GM20431 (cell line): ENCODE data around the gene ARID4B.

Source experiments
- in situ Hi-C: fragments of 300-500 bp; cut with MseI, MboI; formaldehyde crosslinking; loops from one replicate; pipeline ENCODE4 v1.15.0; 2020; ENCODE audit warnings: low sequenced_read_pairs; ENCODE audit not compliant: unreplicated experiment

ARID4B gene

GRCh38 chr1:235275836-235276235 is 52.1 kb downstream of the ARID4B start:
- in situ Hi-C loops = no loop called here

DNA sequence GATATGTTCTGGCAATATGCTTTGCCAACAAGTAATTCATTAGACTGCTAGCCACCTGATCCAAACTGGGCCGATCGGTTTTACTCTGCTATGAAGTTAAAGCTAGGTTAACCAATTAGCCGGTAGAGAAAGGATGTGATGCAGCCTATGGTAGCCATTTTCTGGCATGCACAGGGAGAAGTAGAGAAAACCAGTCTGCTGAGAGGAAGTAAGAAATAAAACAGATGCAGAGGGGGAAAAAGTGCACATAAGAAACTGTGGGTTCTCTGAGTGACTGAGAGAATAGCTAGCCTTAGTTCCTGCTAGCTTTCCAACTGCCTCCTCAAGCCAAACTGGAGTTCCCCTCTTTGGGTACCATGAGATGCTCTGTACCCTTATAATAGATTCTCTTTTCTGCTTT is 52.8 kb downstream of the ARID4B start:
- in situ Hi-C loops = no loop called here

GRCh38 chr1:235272851-235273250 is 55.1 kb downstream of the ARID4B start:
- in situ Hi-C loops = loop anchor here (25.0 kb wide), 1 partner anchor 139 kb away; no protein-coding TSS in a partner anchor

- in situ Hi-C loops = loop anchor here (25.0 kb wide), 1 partner anchor 142 kb away; no protein-coding TSS in a partner anchor
Measured at GRCh38 chr1:235270625-235271024, 57.4 kb downstream of the ARID4B start.

DNA sequence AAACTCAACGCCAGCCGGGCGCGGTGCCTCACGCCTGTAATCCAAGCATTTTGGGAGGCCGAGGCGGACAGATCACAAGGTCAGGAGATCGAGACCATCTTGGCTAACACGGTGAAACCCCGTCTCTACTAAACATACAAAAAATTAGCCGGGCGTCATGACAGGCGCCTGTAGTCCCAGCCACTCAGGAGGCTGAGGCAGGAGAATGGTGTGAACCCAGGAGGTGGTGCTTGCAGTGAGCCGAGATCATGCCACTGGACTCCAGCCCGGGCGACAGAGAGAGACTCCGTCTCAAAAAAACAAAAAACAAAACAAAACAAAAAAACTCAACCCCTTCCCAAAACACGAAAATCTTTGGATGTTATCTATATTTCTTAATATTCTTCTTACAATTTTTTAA is 58.0 kb downstream of the ARID4B start:
- in situ Hi-C loops = loop anchor here (25.0 kb wide), 1 partner anchor 142 kb away; no protein-coding TSS in a partner anchor

- in situ Hi-C loops = loop anchor here (25.0 kb wide), 1 partner anchor 144 kb away; no protein-coding TSS in a partner anchor
Measured at GRCh38 chr1:235268379-235269125, 59.4 kb downstream of the ARID4B start.

GRCh38 chr1:235266967-235267366 is 61.0 kb downstream of the ARID4B start:
- in situ Hi-C loops = loop anchor here (25.0 kb wide), 1 partner anchor 145 kb away; no protein-coding TSS in a partner anchor

- in situ Hi-C loops = loop anchor here (25.0 kb wide), 1 partner anchor 146 kb away; no protein-coding TSS in a partner anchor
Measured at GRCh38 chr1:235266325-235266724, 61.7 kb downstream of the ARID4B start.

DNA sequence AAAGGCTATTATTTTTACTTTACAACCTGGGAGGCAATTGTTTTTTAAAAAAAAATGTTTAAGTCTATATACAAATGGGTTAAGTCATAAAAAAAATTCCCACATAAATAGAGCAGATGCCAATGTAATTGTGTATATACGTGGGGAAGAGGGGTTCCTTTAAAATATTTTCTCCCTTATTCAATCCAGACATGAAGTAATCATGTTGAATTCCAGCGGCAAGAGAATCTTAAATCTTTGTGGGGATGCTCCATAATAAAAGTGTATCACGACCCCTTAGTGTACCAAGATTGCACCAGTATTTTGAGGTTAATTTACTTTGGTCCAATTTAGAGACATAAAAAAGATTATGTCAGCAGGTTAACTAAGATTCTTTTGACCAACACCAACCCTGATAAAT is 62.1 kb downstream of the ARID4B start:
- in situ Hi-C loops = loop anchor here (25.0 kb wide), 1 partner anchor 146 kb away; no protein-coding TSS in a partner anchor

GRCh38 chr1:235264327-235264726 is 63.7 kb downstream of the ARID4B start:
- in situ Hi-C loops = loop anchor here (25.0 kb wide), 1 partner anchor 148 kb away; no protein-coding TSS in a partner anchor

DNA sequence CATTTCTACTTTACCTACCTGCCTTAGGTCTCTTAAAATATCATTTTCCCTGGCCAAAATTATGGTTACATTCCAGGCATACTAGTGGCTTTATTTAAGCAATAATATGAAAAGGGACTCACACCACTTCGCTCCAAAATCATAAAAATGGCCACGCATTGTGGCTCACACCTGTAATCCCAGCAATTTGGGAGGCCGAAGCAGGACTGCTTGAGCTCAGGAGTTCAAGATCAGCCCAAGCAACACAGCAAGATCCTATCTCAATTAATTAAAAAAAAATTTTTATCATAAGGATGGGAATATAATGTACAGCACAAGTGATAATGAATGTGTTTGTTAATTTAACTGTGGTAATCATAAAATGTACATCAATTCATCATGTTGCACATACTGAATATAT is 65.4 kb downstream of the ARID4B start:
- in situ Hi-C loops = loop anchor here (25.0 kb wide), 1 partner anchor 150 kb away; no protein-coding TSS in a partner anchor

- in situ Hi-C loops = loop anchor here (25.0 kb wide), 1 partner anchor 151 kb away; no protein-coding TSS in a partner anchor
Measured at GRCh38 chr1:235261243-235261642, 66.7 kb downstream of the ARID4B start.

- in situ Hi-C loops = loop anchor here (25.0 kb wide), 1 partner anchor 153 kb away; no protein-coding TSS in a partner anchor
Measured at GRCh38 chr1:235259133-235259778, 68.7 kb downstream of the ARID4B start.

DNA sequence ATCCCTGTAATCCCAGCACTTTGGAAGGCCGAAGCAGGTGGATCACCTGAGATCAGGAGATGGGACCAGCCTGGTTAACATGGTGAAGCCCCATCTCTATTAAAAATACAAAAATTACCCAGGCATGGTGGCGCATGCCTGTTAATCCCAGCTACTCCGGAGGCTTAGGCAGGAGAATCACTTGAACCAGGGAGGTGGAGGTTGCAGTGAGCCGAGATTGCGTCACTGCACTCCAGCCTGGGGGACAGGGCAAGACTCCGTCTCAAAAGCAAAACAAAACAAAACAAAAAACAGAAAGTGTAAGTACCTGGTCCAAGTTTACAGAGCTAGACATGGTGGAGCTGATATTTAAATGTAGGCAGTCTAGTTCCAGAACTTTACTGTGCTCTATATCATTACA is 69.9 kb downstream of the ARID4B start:
- in situ Hi-C loops = loop anchor here (25.0 kb wide), 1 partner anchor 154 kb away; no protein-coding TSS in a partner anchor

- in situ Hi-C loops = loop anchor here (25.0 kb wide), 1 partner anchor 158 kb away; no protein-coding TSS in a partner anchor
Measured at GRCh38 chr1:235254721-235255120, 73.3 kb downstream of the ARID4B start.

DNA sequence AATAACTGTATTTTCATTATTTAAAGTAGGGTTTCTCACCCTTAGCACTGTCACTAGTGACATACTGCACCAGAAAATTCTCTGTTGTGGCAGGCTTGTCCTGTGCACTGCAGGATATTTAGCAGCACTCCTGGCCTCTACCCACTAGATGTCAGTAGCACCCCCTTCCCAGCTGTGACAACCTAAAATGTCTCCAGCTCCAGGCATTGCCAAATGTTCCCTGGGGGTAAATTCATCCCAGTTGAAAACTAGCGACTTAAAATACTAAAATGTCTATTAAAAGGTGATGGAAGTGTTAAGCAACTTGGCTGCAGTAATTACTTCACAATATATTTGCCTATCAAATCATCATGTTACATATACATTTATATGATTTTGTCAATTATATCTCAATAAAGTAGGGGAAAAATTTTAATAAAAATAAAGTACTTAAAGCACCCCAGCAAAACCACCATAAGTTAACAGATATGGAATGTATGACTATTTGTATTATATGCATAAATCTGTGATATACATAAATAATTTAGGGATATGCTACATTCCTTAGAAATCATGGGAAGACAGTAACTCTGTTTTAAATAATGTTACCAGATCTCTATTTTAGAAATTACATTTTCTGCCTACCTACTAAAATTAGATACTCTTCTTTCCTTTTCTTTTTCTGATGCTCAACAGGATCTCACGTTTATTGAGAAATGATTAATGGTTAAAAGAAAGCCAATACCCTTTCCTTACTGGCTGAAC is 74.6 kb downstream of the ARID4B start:
- in situ Hi-C loops = loop anchor here (25.0 kb wide), 1 partner anchor 159 kb away; no protein-coding TSS in a partner anchor

- in situ Hi-C loops = loop anchor here (25.0 kb wide), 1 partner anchor 162 kb away; no protein-coding TSS in a partner anchor
Measured at GRCh38 chr1:235250430-235250829, 77.5 kb downstream of the ARID4B start.

- in situ Hi-C loops = no loop called here
Measured at GRCh38 chr1:235246022-235246948, 81.7 kb downstream of the ARID4B start.
